HEK293 (cell line): ENCODE measurements around the gene NRP1.

ENCODE experiments used
- HOXA7 ChIP-seq: sonication (generic); formaldehyde crosslinking; IDR thresholded peaks from 2 replicates; pipeline ENCODE4 v1.8.1; 2022; ENCODE audit warnings: missing genetic modification reagents, borderline replicate concordance
- TSHZ1 ChIP-seq: fragments of 450-650 bp; formaldehyde crosslinking; IDR thresholded peaks from 2 replicates; pipeline ENCODE4 v1.5.1; 2016; ENCODE audit warnings: missing biosample characterization, missing genetic modification characterization, borderline replicate concordance
- ZNF23 ChIP-seq: fragments of 450-650 bp; formaldehyde crosslinking; IDR thresholded peaks from 2 replicates; pipeline ENCODE4 v1.5.1; 2016; ENCODE audit warnings: missing biosample characterization, missing genetic modification characterization, borderline replicate concordance
- ZNF248 ChIP-seq: fragments of 450-650 bp; formaldehyde crosslinking; IDR thresholded peaks from 2 replicates; pipeline ENCODE4 v1.5.1; 2017; ENCODE audit warnings: missing biosample characterization, missing genetic modification characterization
- ZNF280D ChIP-seq: fragments of 450-650 bp; formaldehyde crosslinking; IDR thresholded peaks from 2 replicates; pipeline ENCODE4 v1.5.1; 2016; ENCODE audit warnings: missing biosample characterization, missing genetic modification characterization
- ZNF561 ChIP-seq: fragments of 450-650 bp; IDR thresholded peaks from 2 replicates; pipeline ENCODE4 v1.5.1; 2018; ENCODE audit warnings: missing biosample characterization, missing genetic modification characterization, borderline replicate concordance
- ZNF610 ChIP-seq: fragments of 450-650 bp; formaldehyde crosslinking; IDR thresholded peaks from 2 replicates; pipeline ENCODE4 v1.5.1; 2016; ENCODE audit warnings: missing biosample characterization, missing genetic modification characterization, borderline replicate concordance
- TF ChIP-seq, protein P1 (sequence below): fragments of 450-650 bp; formaldehyde crosslinking; IDR thresholded peaks from 2 replicates; pipeline ENCODE4 v1.5.1; 2016; ENCODE audit warnings: missing biosample characterization, missing genetic modification characterization
- TF ChIP-seq, protein P2 (sequence below): fragments of 450-650 bp; formaldehyde crosslinking; IDR thresholded peaks from 2 replicates; pipeline ENCODE4 v1.5.1; 2016; ENCODE audit warnings: missing biosample characterization, missing genetic modification characterization
- TF ChIP-seq, protein P3 (sequence below): fragments of 450-650 bp; formaldehyde crosslinking; IDR thresholded peaks from 2 replicates; pipeline ENCODE4 v1.5.1; 2017; ENCODE audit warnings: missing biosample characterization, missing genetic modification characterization
- TF ChIP-seq, protein P4 (sequence below): fragments of 450-650 bp; formaldehyde crosslinking; IDR thresholded peaks from 2 replicates; pipeline ENCODE4 v1.5.1; 2016; ENCODE audit warnings: missing biosample characterization, missing genetic modification characterization
- TF ChIP-seq, protein P5 (sequence below): fragments of 450-650 bp; formaldehyde crosslinking; IDR thresholded peaks from 2 replicates; pipeline ENCODE4 v1.5.1; 2016; ENCODE audit warnings: missing biosample characterization, missing genetic modification characterization

NRP1 gene

DNA sequence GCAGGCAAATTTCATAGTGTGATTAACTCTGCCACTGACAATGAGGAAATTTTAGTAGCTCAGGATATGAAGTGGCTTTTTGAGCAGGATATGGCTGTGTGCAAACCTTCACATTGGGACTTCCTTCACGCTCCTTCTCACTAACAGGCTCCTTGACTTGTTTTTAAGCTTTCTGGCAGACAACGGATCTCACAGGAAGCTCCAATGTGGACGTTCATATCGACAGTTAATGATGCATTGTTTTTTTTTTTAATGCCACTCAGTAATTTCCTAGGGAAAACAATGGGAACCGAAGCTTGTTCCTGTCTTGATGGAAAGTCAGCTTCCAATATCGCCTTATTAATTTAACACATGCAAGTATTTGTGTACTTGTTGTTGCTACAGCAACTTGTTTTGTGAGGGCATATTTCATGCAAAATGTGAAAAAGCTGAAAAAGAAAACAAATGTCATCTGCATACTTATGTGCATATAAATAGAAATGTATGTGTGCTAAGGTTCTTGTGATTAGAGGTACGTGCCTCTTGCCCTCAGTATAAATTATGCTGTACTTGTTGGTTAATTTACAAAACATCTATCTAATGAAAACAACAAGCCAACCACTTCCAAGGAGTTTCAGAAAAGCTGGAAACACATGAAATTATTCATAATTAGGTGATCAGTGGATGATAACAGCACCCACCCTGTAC lies 84.7 kb downstream of the NRP1 start (continued):
- no peak for TF ChIP-seq TSHZ1 (tag by site-specific recombination)
- TF ChIP-seq, protein P1, sequence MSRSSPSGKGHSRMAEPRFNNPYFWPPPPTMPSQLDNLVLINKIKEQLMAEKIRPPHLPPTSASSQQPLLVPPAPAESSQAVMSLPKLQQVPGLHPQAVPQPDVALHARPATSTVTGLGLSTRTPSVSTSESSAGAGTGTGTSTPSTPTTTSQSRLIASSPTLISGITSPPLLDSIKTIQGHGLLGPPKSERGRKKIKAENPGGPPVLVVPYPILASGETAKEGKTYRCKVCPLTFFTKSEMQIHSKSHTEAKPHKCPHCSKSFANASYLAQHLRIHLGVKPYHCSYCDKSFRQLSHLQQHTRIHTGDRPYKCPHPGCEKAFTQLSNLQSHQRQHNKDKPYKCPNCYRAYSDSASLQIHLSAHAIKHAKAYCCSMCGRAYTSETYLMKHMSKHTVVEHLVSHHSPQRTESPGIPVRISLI (tag by site-specific recombination): no peak
- no peak for TF ChIP-seq ZNF248 (tag by site-specific recombination)
- no peak for TF ChIP-seq ZNF610 (tag by site-specific recombination)
- no peak for TF ChIP-seq ZNF23 (tag by site-specific recombination)
- TF ChIP-seq, protein P2, sequence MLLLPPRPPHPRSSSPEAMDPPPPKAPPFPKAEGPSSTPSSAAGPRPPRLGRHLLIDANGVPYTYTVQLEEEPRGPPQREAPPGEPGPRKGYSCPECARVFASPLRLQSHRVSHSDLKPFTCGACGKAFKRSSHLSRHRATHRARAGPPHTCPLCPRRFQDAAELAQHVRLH (tag by site-specific recombination): no peak
- TF ChIP-seq ZNF561 (tag by site-specific recombination): no peak
- TF ChIP-seq HOXA7 (CRISPR knock-in tag): no peak
- no peak for TF ChIP-seq ZNF280D
- TF ChIP-seq, protein P3, sequence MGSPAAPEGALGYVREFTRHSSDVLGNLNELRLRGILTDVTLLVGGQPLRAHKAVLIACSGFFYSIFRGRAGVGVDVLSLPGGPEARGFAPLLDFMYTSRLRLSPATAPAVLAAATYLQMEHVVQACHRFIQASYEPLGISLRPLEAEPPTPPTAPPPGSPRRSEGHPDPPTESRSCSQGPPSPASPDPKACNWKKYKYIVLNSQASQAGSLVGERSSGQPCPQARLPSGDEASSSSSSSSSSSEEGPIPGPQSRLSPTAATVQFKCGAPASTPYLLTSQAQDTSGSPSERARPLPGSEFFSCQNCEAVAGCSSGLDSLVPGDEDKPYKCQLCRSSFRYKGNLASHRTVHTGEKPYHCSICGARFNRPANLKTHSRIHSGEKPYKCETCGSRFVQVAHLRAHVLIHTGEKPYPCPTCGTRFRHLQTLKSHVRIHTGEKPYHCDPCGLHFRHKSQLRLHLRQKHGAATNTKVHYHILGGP (tag by site-specific recombination): no peak
- TF ChIP-seq, protein P4, sequence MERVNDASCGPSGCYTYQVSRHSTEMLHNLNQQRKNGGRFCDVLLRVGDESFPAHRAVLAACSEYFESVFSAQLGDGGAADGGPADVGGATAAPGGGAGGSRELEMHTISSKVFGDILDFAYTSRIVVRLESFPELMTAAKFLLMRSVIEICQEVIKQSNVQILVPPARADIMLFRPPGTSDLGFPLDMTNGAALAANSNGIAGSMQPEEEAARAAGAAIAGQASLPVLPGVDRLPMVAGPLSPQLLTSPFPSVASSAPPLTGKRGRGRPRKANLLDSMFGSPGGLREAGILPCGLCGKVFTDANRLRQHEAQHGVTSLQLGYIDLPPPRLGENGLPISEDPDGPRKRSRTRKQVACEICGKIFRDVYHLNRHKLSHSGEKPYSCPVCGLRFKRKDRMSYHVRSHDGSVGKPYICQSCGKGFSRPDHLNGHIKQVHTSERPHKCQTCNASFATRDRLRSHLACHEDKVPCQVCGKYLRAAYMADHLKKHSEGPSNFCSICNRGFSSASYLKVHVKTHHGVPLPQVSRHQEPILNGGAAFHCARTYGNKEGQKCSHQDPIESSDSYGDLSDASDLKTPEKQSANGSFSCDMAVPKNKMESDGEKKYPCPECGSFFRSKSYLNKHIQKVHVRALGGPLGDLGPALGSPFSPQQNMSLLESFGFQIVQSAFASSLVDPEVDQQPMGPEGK: no peak
- TF ChIP-seq, protein P5, sequence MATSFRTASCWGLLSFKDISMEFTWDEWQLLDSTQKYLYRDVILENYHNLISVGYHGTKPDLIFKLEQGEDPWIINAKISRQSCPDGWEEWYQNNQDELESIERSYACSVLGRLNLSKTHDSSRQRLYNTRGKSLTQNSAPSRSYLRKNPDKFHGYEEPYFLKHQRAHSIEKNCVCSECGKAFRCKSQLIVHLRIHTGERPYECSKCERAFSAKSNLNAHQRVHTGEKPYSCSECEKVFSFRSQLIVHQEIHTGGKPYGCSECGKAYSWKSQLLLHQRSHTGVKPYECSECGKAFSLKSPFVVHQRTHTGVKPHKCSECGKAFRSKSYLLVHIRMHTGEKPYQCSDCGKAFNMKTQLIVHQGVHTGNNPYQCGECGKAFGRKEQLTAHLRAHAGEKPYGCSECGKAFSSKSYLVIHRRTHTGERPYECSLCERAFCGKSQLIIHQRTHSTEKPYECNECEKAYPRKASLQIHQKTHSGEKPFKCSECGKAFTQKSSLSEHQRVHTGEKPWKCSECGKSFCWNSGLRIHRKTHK: no peak
